DOHH2 (cell line): Measurements from ENCODE around the gene CCDC69.

Experiments used
- EZH2phosphoT487 ChIP-seq: fragments of 200-600 bp; sonication (generic); IDR thresholded peaks from 2 replicates; pipeline ENCODE4 v1.6.1; 2017; ENCODE audit warnings: borderline replicate concordance, mild to moderate bottlenecking, antibody characterized with exemption, low read length, moderate library complexity, mixed read lengths
- TF ChIP-seq, protein P1 (sequence below): fragments of 200-600 bp; sonication (generic); IDR thresholded peaks from one replicate; pipeline ENCODE4 v1.5.1; 2014; ENCODE audit warnings: antibody characterized with exemption, mild to moderate bottlenecking, low read depth, low read length; ENCODE audit not compliant: poor library complexity, severe bottlenecking

DNA sequence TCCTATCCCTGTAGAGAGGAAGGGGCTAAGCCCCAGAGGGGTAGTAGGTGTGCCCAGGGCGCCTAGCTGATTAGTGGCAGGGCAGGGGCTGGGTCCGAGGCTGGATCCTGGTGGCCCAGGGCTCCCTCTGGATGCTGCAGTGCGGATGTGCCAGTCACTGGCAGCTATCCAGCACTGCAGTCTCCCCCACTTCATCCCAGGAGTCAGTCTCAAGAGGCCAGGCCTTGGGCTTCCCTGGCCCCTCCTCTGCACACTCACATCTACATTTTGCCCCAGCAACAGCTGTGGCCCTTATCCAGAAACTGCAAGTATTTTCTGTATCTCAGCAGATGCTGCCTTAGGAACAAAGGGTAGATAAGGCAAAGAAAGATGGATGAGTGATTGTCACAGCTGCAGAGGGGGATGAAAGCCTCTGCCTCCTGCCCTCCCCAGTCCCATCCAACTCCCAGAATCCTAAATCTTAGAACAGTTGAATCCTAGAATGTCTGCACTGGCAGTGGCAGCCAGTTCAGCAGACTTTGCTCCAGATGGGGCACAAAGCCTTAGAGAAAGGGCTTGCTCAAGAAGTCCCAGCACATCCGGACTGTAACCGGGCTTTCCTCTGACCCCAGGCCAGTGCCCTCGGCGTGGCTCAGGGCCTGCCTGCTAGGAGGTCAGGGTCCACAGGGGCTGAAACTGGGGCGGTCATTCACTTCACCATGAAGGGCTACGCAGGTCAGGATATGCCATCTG, 68.0 kb downstream of the CCDC69 start:
- TF ChIP-seq, protein P1, sequence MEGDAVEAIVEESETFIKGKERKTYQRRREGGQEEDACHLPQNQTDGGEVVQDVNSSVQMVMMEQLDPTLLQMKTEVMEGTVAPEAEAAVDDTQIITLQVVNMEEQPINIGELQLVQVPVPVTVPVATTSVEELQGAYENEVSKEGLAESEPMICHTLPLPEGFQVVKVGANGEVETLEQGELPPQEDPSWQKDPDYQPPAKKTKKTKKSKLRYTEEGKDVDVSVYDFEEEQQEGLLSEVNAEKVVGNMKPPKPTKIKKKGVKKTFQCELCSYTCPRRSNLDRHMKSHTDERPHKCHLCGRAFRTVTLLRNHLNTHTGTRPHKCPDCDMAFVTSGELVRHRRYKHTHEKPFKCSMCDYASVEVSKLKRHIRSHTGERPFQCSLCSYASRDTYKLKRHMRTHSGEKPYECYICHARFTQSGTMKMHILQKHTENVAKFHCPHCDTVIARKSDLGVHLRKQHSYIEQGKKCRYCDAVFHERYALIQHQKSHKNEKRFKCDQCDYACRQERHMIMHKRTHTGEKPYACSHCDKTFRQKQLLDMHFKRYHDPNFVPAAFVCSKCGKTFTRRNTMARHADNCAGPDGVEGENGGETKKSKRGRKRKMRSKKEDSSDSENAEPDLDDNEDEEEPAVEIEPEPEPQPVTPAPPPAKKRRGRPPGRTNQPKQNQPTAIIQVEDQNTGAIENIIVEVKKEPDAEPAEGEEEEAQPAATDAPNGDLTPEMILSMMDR: no peak
- TF ChIP-seq EZH2phosphoT487: no peak
